K562 (cell line): ENCODE measurements around the gene PTPRC. TPM values are rescaled to one million over a fixed set of nuclear protein-coding genes. Genes with fewer than 3 reads are reported as not detected.

ENCODE experiments used
- CBX2 ChIP-seq: fragments of 200-600 bp; sonication (generic); IDR thresholded peaks from one replicate; pipeline ENCODE4 v1.6.1; 2012; ENCODE audit warnings: mild to moderate bottlenecking, low read length, inconsistent platforms; ENCODE audit not compliant: insufficient read depth, poor library complexity, severe bottlenecking
- CXXC5 ChIP-seq: fragments of 250-450 bp; sonication (Bioruptor Pico); IDR thresholded peaks from 2 replicates; pipeline ENCODE4 v1.8.0; 2022; ENCODE audit warnings: inconsistent platforms, mild to moderate bottlenecking, moderate library complexity
- ELF1 ChIP-seq: fragments of 200-800 bp; sonication (Bioruptor generic); IDR thresholded peaks from 2 replicates; pipeline ENCODE4 v1.6.1; 2016; ENCODE audit warnings: missing genetic modification characterization, missing compliant biosample characterization
- EP400 ChIP-seq: fragments of 450-650 bp; IDR thresholded peaks from 2 replicates; pipeline ENCODE4 v1.6.1; 2017; ENCODE audit warnings: antibody characterized with exemption, mild to moderate bottlenecking, moderate library complexity
- GABPB1 ChIP-seq: sonication (generic); formaldehyde crosslinking; IDR thresholded peaks from 2 replicates; pipeline ENCODE4 v1.8.0; 2022; ENCODE audit warnings: mild to moderate bottlenecking, missing genetic modification reagents
- HOXB6 ChIP-seq: fragments of 250-450 bp; sonication (Bioruptor Pico); IDR thresholded peaks from 2 replicates; pipeline ENCODE4 v1.5.1; 2022; ENCODE audit warnings: mild to moderate bottlenecking, borderline replicate concordance
- IRF2 ChIP-seq: sonication (generic); formaldehyde crosslinking; IDR thresholded peaks from 2 replicates; pipeline ENCODE4 v1.8.1; 2022; ENCODE audit warnings: mild to moderate bottlenecking, missing genetic modification reagents
- KLF16 ChIP-seq: IDR thresholded peaks from 2 replicates; pipeline ENCODE4 v1.6.1; 2016; ENCODE audit warnings: antibody characterized with exemption
- MTF1 ChIP-seq: fragments of 250-450 bp; sonication (Bioruptor Pico); IDR thresholded peaks from 2 replicates; pipeline ENCODE4 v1.9.0; 2021; ENCODE audit warnings: moderate library complexity, mild to moderate bottlenecking, inconsistent platforms, borderline replicate concordance
- NFE2 ChIP-seq: IDR thresholded peaks from 2 replicates; pipeline ENCODE4 v1.6.1; 2014; ENCODE audit warnings: antibody characterized with exemption, low read depth
- RAD51 ChIP-seq: fragments of 450-650 bp; IDR thresholded peaks from 2 replicates; pipeline ENCODE4 v1.7.1; 2016; ENCODE audit warnings: low read depth, mild to moderate bottlenecking, borderline replicate concordance
- SMARCA5 ChIP-seq: fragments of 450-650 bp; IDR thresholded peaks from 2 replicates; pipeline ENCODE4 v1.6.1; 2016
- TAL1 ChIP-seq: fragments of 450-650 bp; IDR thresholded peaks from 2 replicates; pipeline ENCODE4 v1.6.1; 2016; ENCODE audit warnings: mild to moderate bottlenecking
- TCF7L2 ChIP-seq: fragments of 150-350 bp; IDR thresholded peaks from 2 replicates; pipeline ENCODE4 v1.6.1; 2016; ENCODE audit warnings: low read depth, mild to moderate bottlenecking, low read length, moderate library complexity
- ZEB2 ChIP-seq: fragments of 450-650 bp; IDR thresholded peaks from 2 replicates; pipeline ENCODE4 v1.6.1; 2016
- ZFP30 ChIP-seq: fragments of 250-450 bp; sonication (Bioruptor Pico); IDR thresholded peaks from 2 replicates; pipeline ENCODE4 v1.8.0; 2022; ENCODE audit warnings: moderate library complexity, mild to moderate bottlenecking, inconsistent platforms, borderline replicate concordance
- ZNF239 ChIP-seq: fragments of 250-450 bp; sonication (Bioruptor Pico); IDR thresholded peaks from 2 replicates; pipeline ENCODE4 v1.4.0; 2020; ENCODE audit warnings: mild to moderate bottlenecking
- ZNF644 ChIP-seq: fragments of 200-800 bp; sonication (Bioruptor generic); IDR thresholded peaks from 2 replicates; pipeline ENCODE4 v1.6.1; 2016; ENCODE audit warnings: low read depth, missing genetic modification characterization, missing compliant biosample characterization
- ZNF830 ChIP-seq: fragments of 250-450 bp; sonication (Bioruptor Pico); IDR thresholded peaks from 2 replicates; pipeline ENCODE4 v1.5.0; 2021; ENCODE audit warnings: mild to moderate bottlenecking
- polyA plus RNA-seq, 8 experiments: library from polyadenylated mRNA; depleted of rRNA in 4 of 8; stranded (reverse) in 5 of 8; unstranded in 3 of 8; fragments of >200 nt; fragmentation: Nextera tagmentation in 2 of 8; fragmentation: Illumina TruSeq in 1 of 8; extraction: Ambion mirVana in 2 of 8; extraction: Trizol in 1 of 8; gene quantifications; 2 replicates each; pipeline versions ENCODE4 v1.2.1 to v1.2.3, GENCODE V29; 2011 to 2014; ENCODE audit warnings: inconsistent platforms in 1 of 8, missing spikeins in 1 of 8
- total RNA-seq, 7 experiments: library from RNA; depleted of rRNA in 6 of 7; stranded (reverse); fragments of >200 nt in 6 of 7; fragmentation: Illumina TruSeq in 2 of 7; extraction: Trizol in 2 of 7; gene quantifications; 2 replicates each; pipeline versions ENCODE4 v1.2.1 to v1.2.3, GENCODE V29; 2011 to 2021; ENCODE audit warnings: low replicate concordance in 1 of 7
- TF ChIP-seq, protein P1 (sequence below): fragments of 450-650 bp; formaldehyde crosslinking; IDR thresholded peaks from 2 replicates; pipeline ENCODE4 v1.4.0; 2020; ENCODE audit warnings: mild to moderate bottlenecking, moderate library complexity
- TF ChIP-seq, protein P2 (sequence below): sonication (generic); IDR thresholded peaks from 2 replicates; pipeline ENCODE4 v1.6.1; 2016
- TF ChIP-seq, protein P3 (sequence below): fragments of 450-650 bp; IDR thresholded peaks from 2 replicates; pipeline ENCODE4 v1.6.1; 2016
- TF ChIP-seq, protein P4 (sequence below): fragments of 450-650 bp; IDR thresholded peaks from 2 replicates; pipeline ENCODE4 v1.7.1; 2018; ENCODE audit warnings: mild to moderate bottlenecking, low read depth; ENCODE audit not compliant: partially characterized antibody
- TF ChIP-seq, protein P5 (sequence below): fragments of 450-650 bp; IDR thresholded peaks from 2 replicates; pipeline ENCODE4 v1.6.1; 2018; ENCODE audit warnings: mild to moderate bottlenecking, low read depth; ENCODE audit not compliant: partially characterized antibody

PTPRC gene
- total and polyA plus RNA-seq, 9 of the 15 experiments (the other 6 are each of a cell fraction or from before 2014, with no cell fraction given): 7.1 to 107 (median 62.9) TPM

DNA sequence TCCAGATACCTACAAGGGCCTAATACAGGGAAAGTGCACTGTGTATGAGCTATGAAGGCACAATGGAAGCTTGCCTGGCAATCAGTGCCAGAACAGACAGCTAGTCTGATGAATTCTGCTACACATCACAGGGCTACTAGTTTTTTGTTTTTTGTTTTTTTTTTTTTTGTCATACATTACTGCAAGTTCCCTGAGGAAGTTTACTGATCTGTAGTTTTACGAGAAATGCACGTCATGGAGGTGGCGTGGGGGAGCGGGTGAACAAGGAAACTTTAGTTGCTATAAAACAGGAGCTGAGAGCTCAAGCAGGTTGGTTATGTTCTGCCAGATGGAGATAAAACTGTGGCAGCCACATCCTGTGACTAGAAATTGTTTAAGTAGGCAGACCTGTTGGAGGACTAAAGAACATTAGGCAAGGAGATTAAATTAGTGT lies 17.7 kb downstream of the PTPRC start (continued):
- TF ChIP-seq, protein P1, sequence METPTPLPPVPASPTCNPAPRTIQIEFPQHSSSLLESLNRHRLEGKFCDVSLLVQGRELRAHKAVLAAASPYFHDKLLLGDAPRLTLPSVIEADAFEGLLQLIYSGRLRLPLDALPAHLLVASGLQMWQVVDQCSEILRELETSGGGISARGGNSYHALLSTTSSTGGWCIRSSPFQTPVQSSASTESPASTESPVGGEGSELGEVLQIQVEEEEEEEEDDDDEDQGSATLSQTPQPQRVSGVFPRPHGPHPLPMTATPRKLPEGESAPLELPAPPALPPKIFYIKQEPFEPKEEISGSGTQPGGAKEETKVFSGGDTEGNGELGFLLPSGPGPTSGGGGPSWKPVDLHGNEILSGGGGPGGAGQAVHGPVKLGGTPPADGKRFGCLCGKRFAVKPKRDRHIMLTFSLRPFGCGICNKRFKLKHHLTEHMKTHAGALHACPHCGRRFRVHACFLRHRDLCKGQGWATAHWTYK (CRISPR knock-in tag): no peak
- TF ChIP-seq ZNF830 (no peak), IRF2 (no peak), ZNF239 (CRISPR knock-in tag) (no peak), ZEB2 (0 out of 2 replicates have a peak, but pooled peaks have one; percentile 15), CBX2 (no peak), GABPB1 (CRISPR knock-in tag) (no peak), MTF1 (CRISPR knock-in tag) (no peak), TCF7L2 (no peak), KLF16 (no peak), SMARCA5 (no peak), ELF1 (tag) (no peak), ZNF644 (tag) (no peak), NFE2 (peak; percentile 31), ZFP30 (CRISPR knock-in tag) (no peak), TAL1 (0 out of 2 replicates have a peak, but pooled peaks have one; percentile 24), HOXB6 (no peak), RAD51 (no peak), EP400 (no peak), CXXC5 (CRISPR knock-in tag) (peak; percentile 46)
- TF ChIP-seq, protein P2, sequence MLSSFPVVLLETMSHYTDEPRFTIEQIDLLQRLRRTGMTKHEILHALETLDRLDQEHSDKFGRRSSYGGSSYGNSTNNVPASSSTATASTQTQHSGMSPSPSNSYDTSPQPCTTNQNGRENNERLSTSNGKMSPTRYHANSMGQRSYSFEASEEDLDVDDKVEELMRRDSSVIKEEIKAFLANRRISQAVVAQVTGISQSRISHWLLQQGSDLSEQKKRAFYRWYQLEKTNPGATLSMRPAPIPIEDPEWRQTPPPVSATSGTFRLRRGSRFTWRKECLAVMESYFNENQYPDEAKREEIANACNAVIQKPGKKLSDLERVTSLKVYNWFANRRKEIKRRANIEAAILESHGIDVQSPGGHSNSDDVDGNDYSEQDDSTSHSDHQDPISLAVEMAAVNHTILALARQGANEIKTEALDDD: peak; percentile 98
- TF ChIP-seq, protein P3, sequence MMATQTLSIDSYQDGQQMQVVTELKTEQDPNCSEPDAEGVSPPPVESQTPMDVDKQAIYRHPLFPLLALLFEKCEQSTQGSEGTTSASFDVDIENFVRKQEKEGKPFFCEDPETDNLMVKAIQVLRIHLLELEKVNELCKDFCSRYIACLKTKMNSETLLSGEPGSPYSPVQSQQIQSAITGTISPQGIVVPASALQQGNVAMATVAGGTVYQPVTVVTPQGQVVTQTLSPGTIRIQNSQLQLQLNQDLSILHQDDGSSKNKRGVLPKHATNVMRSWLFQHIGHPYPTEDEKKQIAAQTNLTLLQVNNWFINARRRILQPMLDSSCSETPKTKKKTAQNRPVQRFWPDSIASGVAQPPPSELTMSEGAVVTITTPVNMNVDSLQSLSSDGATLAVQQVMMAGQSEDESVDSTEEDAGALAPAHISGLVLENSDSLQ: no peak
- TF ChIP-seq, protein P4, sequence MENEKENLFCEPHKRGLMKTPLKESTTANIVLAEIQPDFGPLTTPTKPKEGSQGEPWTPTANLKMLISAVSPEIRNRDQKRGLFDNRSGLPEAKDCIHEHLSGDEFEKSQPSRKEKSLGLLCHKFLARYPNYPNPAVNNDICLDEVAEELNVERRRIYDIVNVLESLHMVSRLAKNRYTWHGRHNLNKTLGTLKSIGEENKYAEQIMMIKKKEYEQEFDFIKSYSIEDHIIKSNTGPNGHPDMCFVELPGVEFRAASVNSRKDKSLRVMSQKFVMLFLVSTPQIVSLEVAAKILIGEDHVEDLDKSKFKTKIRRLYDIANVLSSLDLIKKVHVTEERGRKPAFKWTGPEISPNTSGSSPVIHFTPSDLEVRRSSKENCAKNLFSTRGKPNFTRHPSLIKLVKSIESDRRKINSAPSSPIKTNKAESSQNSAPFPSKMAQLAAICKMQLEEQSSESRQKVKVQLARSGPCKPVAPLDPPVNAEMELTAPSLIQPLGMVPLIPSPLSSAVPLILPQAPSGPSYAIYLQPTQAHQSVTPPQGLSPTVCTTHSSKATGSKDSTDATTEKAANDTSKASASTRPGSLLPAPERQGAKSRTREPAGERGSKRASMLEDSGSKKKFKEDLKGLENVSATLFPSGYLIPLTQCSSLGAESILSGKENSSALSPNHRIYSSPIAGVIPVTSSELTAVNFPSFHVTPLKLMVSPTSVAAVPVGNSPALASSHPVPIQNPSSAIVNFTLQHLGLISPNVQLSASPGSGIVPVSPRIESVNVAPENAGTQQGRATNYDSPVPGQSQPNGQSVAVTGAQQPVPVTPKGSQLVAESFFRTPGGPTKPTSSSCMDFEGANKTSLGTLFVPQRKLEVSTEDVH: no peak
- TF ChIP-seq, protein P5, sequence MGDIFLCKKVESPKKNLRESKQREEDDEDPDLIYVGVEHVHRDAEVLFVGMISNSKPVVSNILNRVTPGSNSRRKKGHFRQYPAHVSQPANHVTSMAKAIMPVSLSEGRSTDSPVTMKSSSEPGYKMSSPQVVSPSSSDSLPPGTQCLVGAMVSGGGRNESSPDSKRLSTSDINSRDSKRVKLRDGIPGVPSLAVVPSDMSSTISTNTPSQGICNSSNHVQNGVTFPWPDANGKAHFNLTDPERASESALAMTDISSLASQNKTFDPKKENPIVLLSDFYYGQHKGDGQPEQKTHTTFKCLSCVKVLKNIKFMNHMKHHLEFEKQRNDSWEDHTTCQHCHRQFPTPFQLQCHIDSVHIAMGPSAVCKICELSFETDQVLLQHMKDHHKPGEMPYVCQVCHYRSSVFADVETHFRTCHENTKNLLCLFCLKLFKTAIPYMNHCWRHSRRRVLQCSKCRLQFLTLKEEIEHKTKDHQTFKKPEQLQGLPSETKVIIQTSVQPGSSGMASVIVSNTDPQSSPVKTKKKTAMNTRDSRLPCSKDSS: no peak
